WERI-Rb-1 (cell line): ENCODE data around the gene TTC36.
A peak's percentile ranks its signal among the peaks of the same experiment; 100 is the strongest.

ENCODE experiments used
- DNase-seq: peaks from one replicate; pipeline ENCODE4 v3.0.0-alpha.2; 2020
- H3K27ac ChIP-seq: fragments of 250-450 bp; sonication (Bioruptor Pico); 2 replicates; pipeline ENCODE4 v1.5.1; 2020; ENCODE audit warnings: mild to moderate bottlenecking, moderate library complexity
- H3K27me3 ChIP-seq: fragments of 250-450 bp; sonication (Bioruptor Pico); 2 replicates; pipeline ENCODE4 v1.5.1; 2021; ENCODE audit warnings: mild to moderate bottlenecking, low read depth, moderate library complexity; ENCODE audit not compliant: insufficient read depth, severe bottlenecking
- H3K36me3 ChIP-seq: fragments of 250-450 bp; sonication (Bioruptor Pico); 2 replicates; pipeline ENCODE4 v1.5.1; 2020; ENCODE audit warnings: mild to moderate bottlenecking, moderate library complexity
- H3K4me3 ChIP-seq: 2 replicates; pipeline ENCODE4 v1.5.1; 2011; ENCODE audit warnings: low read depth, mild to moderate bottlenecking, control low read depth, low read length
- H3K9me3 ChIP-seq: fragments of 250-450 bp; sonication (Bioruptor Pico); 2 replicates; pipeline ENCODE4 v1.5.1; 2021; ENCODE audit warnings: mild to moderate bottlenecking, moderate library complexity; ENCODE audit not compliant: severe bottlenecking
- TF ChIP-seq, protein P1 (sequence below): IDR thresholded peaks from 2 replicates; pipeline ENCODE4 v1.5.1; 2011; ENCODE audit warnings: low read depth, mild to moderate bottlenecking, control low read depth, inconsistent platforms, low read length

Gene TTC36

DNA sequence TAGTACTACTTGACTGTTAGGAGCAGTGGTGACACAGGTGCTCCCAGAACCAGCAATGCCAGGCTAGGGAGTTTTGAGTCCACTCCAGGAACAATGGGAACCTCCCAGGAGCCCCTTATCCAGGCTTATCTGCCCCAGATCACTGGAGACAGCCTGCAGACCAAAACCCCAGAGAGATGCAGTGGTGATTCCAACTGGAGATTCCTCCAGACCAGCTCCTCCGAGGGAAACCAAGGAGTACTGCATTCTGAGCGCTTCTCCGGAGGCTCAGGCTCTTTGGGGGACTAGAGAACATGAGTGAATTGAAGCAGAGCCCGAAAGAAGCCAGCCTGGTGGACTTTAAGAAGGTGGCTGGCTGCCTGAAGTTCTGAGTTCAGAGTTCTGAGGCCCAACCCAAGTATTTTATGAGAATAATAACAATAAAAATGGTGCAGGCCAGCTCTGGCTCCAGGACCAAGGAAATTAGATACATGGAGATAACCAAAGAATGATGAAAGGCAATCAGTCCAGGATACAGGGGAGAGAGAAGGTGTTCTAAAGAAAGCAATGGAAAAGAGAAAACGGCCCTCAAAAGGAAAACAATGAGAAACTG, 2.4 kb downstream of the TTC36 start:
- TF ChIP-seq, protein P1, sequence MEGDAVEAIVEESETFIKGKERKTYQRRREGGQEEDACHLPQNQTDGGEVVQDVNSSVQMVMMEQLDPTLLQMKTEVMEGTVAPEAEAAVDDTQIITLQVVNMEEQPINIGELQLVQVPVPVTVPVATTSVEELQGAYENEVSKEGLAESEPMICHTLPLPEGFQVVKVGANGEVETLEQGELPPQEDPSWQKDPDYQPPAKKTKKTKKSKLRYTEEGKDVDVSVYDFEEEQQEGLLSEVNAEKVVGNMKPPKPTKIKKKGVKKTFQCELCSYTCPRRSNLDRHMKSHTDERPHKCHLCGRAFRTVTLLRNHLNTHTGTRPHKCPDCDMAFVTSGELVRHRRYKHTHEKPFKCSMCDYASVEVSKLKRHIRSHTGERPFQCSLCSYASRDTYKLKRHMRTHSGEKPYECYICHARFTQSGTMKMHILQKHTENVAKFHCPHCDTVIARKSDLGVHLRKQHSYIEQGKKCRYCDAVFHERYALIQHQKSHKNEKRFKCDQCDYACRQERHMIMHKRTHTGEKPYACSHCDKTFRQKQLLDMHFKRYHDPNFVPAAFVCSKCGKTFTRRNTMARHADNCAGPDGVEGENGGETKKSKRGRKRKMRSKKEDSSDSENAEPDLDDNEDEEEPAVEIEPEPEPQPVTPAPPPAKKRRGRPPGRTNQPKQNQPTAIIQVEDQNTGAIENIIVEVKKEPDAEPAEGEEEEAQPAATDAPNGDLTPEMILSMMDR = no peak
- Histone ChIP-seq H3K9me3 (no peaks in the 10 kb centered on the region), H3K27me3 (no peaks in the 10 kb centered on the region), H3K36me3 (peaks cover 19% of the 10 kb centered on the region), H3K27ac (peak overlapping the region; percentile 35; the same call in 1 of the 2 replicates), H3K4me3 (peak overlapping the region; percentile 71)
- DNase-seq = no peak

DNA sequence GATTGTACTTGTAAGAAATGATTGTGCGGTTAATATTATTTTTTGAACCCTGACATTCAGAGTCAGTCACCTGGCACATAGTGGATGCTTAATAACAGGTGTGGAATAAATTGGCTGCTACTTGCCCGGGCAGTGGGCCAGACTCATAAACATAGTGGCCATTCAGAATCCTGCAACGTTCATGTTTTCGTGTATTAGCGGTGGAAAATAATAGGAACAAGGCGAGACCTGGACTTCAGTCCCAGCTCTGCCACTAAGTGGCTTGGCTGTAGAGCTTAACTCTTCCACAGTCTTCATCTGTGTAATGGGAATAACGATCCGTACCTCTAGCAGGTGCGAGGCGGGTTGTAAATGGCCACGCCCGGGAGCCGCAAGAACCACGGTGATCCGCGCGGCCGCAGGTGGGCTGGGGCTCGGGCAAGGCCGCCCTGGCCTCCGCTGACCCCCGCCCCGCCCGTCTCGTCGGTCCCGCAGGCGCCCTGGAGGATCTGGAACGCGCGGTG, 3.0 kb downstream of the TTC36 start:
- Histone ChIP-seq H3K4me3 (peak overlapping the region; percentile 71), H3K9me3 (no peaks in the 10 kb centered on the region), H3K27ac (peak overlapping the region; percentile 92), H3K36me3 (peaks cover 14% of the 10 kb centered on the region), H3K27me3 (no peaks in the 10 kb centered on the region)
- TF ChIP-seq, protein P1 = no peak
- peak; percentile 62 for DNase-seq

DNA sequence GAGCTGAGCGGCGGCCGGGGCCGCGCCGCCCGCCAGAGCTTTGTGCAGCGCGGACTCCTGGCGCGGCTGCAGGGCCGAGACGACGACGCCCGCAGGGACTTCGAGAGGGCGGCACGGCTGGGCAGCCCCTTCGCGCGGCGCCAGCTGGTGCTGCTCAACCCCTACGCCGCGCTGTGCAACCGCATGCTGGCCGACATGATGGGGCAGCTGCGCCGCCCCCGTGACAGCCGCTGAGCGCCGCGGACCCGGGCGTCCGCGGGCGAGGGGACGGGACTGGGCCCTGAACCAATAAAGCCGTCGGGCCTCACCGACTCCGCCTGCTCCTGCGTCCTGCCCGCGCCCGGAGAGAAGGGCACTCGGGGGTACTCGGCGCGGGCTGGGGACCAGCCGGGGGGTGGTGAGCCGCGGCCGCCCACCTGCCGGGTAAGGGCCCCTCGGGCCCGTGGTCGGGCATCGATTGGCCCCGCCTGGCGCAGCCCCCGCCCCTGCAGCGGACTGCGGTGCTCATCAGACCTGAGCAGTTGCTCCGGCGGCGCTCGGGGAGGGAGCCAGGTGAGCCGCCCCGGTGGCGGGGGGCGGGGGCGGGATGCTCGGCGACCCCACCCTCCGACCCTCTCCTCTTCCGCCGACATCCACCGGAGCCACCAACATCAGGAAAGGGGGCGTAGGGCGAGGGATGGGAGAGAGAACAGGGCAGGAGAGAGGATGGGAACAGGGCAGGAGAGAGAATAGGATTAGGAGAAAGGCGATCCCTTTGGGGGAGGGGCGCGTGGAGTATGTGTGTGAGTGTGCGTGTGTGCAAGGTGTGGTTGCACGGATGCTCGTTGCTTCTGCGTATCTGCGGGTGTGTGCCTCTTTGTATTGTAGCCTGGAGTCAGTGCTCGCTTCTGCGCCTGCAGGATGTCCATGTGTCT, 3.7 kb downstream of the TTC36 start, which contains the start of gene TMEM25:
TMEM25 (plus strand) TSS at position 510 of the 914 bp plus-strand sequence. CDS start 610 bp downstream, outside the sequence.
- TF ChIP-seq, protein P1 = no peak
- Histone ChIP-seq H3K27me3 (no peaks in the 10 kb centered on the region), H3K4me3 (peak within 1 kb of the TSS; percentile 71), H3K9me3 (no peaks in the 10 kb centered on the region), H3K36me3 (peaks cover 10% of the 10 kb centered on the region), H3K27ac (peak within 1 kb of the TSS; percentile 92)
- peak; percentile 85 for DNase-seq

DNA sequence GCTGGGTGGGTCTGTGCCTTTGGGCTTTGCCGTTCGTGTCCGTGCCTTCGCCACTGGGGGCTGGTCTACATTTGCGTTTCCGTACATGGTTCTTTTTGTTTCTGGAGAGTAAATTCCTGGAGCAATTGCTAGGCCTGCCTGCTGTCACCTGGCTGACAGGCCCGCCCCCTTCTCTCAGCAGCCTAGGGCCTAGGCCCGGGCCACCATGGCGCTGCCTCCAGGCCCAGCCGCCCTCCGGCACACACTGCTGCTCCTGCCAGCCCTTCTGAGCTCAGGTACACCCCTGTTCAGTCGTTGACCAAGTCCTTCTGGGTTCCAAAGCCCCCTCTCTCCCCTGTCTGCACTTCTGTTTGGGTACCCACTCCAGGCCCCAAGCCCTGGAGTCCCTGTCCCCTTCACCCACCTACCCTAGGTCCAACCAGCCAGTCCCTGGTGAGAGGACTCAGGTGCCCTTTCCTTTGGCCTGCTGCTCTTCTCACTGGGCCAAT, 4.4 kb downstream of the TTC36 start:
- Histone ChIP-seq H3K4me3 (peak overlapping the region; percentile 71), H3K27ac (peak overlapping the region; percentile 92; the same call in 1 of the 2 replicates)

DNA sequence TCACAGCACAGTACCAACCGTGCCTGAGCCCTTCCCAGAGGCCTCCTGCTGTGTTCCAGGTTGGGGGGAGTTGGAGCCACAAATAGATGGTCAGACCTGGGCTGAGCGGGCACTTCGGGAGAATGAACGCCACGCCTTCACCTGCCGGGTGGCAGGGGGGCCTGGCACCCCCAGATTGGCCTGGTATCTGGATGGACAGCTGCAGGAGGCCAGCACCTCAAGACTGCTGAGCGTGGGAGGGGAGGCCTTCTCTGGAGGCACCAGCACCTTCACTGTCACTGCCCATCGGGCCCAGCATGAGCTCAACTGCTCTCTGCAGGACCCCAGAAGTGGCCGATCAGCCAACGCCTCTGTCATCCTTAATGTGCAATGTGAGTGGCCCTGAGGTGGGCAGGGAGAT, 4.8 kb downstream of the TTC36 start:
- H3K4me3 ChIP-seq = no peak overlapping the region

More for the DNA sequence above, 4.4 kb downstream of the TTC36 start:
- H3K9me3 ChIP-seq = no peaks in the 10 kb centered on the region
- no peaks in the 10 kb centered on the region for H3K27me3 ChIP-seq
- H3K36me3 ChIP-seq = peaks cover 8% of the 10 kb centered on the region
- TF ChIP-seq, protein P1 = no peak
- no peak for DNase-seq

More for the DNA sequence above, 4.8 kb downstream of the TTC36 start:
- Histone ChIP-seq H3K9me3 (no peaks in the 10 kb centered on the region), H3K27ac (no peak overlapping the region), H3K36me3 (peaks cover 8% of the 10 kb centered on the region), H3K27me3 (no peaks in the 10 kb centered on the region)
- TF ChIP-seq, protein P1 = no peak
- DNase-seq = no peak
